Activated CD8-positive, alpha-beta T cell treated with anti-CD3 and anti-CD28 coated beads for 36 hours (primary cell): ENCODE results near the gene UTP3. TPM values are rescaled to one million over a fixed set of nuclear protein-coding genes. Genes with fewer than 3 reads are reported as not detected.

Experiments
- ATAC-seq: fragments of 200-7000 bp; cut with Tn5 transposase; one replicate; pipeline ENCODE4 v1.10.0; 2021; ENCODE audit warnings: mild to moderate bottlenecking, moderate library complexity
- CTCF ChIA-PET: fragments of 350-600 bp; sonication (Branson Sonifier 250); formaldehyde crosslinking; loops from one replicate; lab custom pipeline; 2021; ENCODE audit warnings: antibody characterized with exemption; lab: Charles Lee
- POLR2A ChIA-PET: fragments of 350-600 bp; sonication (Branson Sonifier 250); formaldehyde crosslinking; loops from one replicate; lab custom pipeline; 2021; ENCODE audit warnings: antibody characterized with exemption; lab: Charles Lee
- DNase-seq: peaks from one replicate; pipeline ENCODE4 v3.0.0-alpha.2; 2020
- H3K27ac Mint-ChIP-seq: one replicate; pipeline ENCODE4 v1.8.0; 2021; ENCODE audit warnings: mild to moderate bottlenecking, mixed read lengths
- H3K27me3 Mint-ChIP-seq: one replicate; pipeline ENCODE4 v1.8.0; 2021; ENCODE audit warnings: mixed read lengths
- H3K36me3 Mint-ChIP-seq: one replicate; pipeline ENCODE4 v1.8.0; 2021; ENCODE audit warnings: low read depth, mixed read lengths
- H3K4me1 Mint-ChIP-seq: one replicate; pipeline ENCODE4 v1.8.0; 2021; ENCODE audit warnings: low read depth, mixed read lengths
- H3K4me3 Mint-ChIP-seq: one replicate; pipeline ENCODE4 v1.8.0; 2021; ENCODE audit warnings: mild to moderate bottlenecking, moderate library complexity, mixed read lengths
- H3K9me3 Mint-ChIP-seq: one replicate; pipeline ENCODE4 v1.8.0; 2021; ENCODE audit warnings: mixed read lengths
- intact Hi-C: fragments of 100-400 bp; cut with micrococcal nuclease; formaldehyde crosslinking; loops from one replicate; pipeline ENCODE4 v1.10.0; 2022
- total RNA-seq, 2 experiments: library from RNA; stranded (reverse); gene quantifications; one replicate each; pipeline ENCODE4 v1.2.3, GENCODE V29; 2021
- TF ChIP-seq, protein P1 (sequence below): fragments of 200-600 bp; IDR thresholded peaks from one replicate; pipeline ENCODE4 v1.8.0; 2022; ENCODE audit warnings: antibody characterized with exemption, mild to moderate bottlenecking

The UTP3 gene
- total RNA-seq, 2 experiments from 2014 or later = 31.0 to 33.5 TPM

DNA sequence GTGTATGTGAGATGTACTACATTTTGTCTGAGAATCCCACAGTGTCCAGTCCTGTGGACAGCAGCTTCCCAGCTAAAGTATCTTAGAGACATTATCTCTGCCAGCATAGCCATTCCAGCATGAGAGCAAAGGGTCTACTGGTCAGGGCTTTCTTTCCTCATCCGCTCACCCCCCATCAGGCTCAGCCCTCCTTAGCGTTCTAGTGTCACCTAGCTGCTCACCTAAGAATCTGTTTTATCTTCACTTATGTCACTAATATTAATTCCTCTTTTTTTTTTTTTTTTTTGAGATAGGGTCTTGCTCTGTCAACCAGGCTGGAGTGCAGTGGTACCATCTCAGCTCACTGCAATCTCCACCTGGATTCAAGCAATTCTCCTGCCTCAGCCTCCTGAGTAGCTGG lies 49.1 kb downstream of the UTP3 start:
- H3K4me3 Mint-ChIP-seq = no peak overlapping the region

DNA sequence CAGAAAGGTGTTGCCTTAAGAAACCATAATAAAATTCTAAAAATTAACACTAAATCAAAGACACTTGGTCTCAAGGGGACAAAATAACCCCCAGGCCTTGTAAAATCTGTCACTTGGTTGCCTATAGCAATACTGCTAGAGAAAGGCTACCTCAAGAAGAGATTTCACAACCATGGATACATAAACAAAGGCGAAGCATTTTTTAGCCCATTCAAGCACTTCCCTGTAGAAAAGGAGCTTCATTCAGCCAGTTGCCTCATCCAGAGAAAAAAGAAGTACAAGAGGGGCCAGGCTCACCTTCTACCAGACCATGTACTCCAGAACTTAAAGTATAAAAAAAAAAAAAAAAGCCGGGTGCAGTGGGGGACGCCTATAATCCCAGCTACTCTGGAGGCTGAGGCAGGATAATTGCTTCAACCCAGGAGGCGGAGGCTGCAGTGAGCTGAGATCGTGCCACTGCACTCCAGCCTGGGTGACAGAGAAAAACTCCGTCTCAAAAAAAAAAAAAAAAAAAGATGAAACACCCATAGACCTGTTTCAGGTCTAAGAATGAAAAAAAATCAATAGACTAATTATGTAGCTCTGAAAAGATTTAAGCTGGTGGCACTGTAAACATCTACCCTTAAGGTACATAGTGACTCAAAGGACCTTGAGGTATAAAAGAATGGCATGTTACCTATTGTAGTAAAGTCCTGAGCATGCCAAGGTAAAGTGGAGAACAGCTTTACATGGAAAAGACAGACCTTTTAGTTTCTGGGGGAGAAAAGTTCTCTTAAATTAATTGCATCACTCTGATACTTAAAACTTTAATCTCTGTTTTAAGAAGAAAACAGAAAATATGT lies 51.4 kb downstream of the UTP3 start:
- DNase-seq (no peak), ATAC-seq (no peak)
- no peaks in the 10 kb centered on the region for H3K27me3 Mint-ChIP-seq
- TF ChIP-seq, protein P1, sequence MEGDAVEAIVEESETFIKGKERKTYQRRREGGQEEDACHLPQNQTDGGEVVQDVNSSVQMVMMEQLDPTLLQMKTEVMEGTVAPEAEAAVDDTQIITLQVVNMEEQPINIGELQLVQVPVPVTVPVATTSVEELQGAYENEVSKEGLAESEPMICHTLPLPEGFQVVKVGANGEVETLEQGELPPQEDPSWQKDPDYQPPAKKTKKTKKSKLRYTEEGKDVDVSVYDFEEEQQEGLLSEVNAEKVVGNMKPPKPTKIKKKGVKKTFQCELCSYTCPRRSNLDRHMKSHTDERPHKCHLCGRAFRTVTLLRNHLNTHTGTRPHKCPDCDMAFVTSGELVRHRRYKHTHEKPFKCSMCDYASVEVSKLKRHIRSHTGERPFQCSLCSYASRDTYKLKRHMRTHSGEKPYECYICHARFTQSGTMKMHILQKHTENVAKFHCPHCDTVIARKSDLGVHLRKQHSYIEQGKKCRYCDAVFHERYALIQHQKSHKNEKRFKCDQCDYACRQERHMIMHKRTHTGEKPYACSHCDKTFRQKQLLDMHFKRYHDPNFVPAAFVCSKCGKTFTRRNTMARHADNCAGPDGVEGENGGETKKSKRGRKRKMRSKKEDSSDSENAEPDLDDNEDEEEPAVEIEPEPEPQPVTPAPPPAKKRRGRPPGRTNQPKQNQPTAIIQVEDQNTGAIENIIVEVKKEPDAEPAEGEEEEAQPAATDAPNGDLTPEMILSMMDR = no peak
- peaks cover 29% of the 10 kb centered on the region for H3K4me1 Mint-ChIP-seq
- no peak overlapping the region for H3K4me3 Mint-ChIP-seq
- ChIA-PET CTCF (interaction anchor here (1.6 kb wide), 1 partner anchor 10 kb away, joined by 4 read pairs; no protein-coding TSS in a partner anchor), POLR2A (interaction anchor here (0.8 kb wide), 1 partner anchor 63 kb away, joined by 3 read pairs; no protein-coding TSS in a partner anchor)
- no peaks in the 10 kb centered on the region for H3K9me3 Mint-ChIP-seq
- H3K36me3 Mint-ChIP-seq = no peaks in the 10 kb centered on the region
- no peak overlapping the region for H3K27ac Mint-ChIP-seq
- intact Hi-C loops = no loop called here

More for the DNA sequence above, 49.1 kb downstream of the UTP3 start:
- intact Hi-C loops = no loop called here
- CTCF ChIA-PET = interaction anchor here (0.6 to 2.5 kb wide), 7 partner anchors 8 to 273 kb away, joined by 3 to 10 read pairs (median 3); no protein-coding TSS in a partner anchor
- Mint-ChIP-seq H3K27ac (no peak overlapping the region), H3K27me3 (no peaks in the 10 kb centered on the region), H3K36me3 (no peaks in the 10 kb centered on the region), H3K9me3 (no peaks in the 10 kb centered on the region), H3K4me1 (peaks cover 41% of the 10 kb centered on the region)
- no peak for DNase-seq
- TF ChIP-seq, protein P1 = no peak
- POLR2A ChIA-PET = interaction anchor here (0.9 kb wide), 1 partner anchor 12 kb away, joined by 5 read pairs; no protein-coding TSS in a partner anchor
- ATAC-seq = no peak

Other genes with a start within 250 kb of the UTP3 start
- not detected for gene MUC7, start 216.3 kb upstream of the UTP3 start, total RNA-seq
- not detected for gene AMTN, start 170.0 kb upstream of the UTP3 start, total RNA-seq
- gene AMBN, start 96.3 kb upstream of the UTP3 start, total RNA-seq = not detected
- gene ENAM, start 59.8 kb upstream of the UTP3 start, total RNA-seq = not detected
- not detected for gene JCHAIN, start 22.0 kb upstream of the UTP3 start, total RNA-seq
- gene RUFY3, start 33.4 kb downstream of the UTP3 start, total RNA-seq = 10 to 100 TPM; 13.6 to 17.5 TPM
- 100 to 1,000 TPM; 111 to 117 TPM for gene GRSF1, start 151.4 kb downstream of the UTP3 start, total RNA-seq
- gene MOB1B, start 213.8 kb downstream of the UTP3 start, total RNA-seq = 10 to 100 TPM; 14.9 to 19.7 TPM